ENCODE results near the gene FZR1.

FZR1 gene

DNA sequence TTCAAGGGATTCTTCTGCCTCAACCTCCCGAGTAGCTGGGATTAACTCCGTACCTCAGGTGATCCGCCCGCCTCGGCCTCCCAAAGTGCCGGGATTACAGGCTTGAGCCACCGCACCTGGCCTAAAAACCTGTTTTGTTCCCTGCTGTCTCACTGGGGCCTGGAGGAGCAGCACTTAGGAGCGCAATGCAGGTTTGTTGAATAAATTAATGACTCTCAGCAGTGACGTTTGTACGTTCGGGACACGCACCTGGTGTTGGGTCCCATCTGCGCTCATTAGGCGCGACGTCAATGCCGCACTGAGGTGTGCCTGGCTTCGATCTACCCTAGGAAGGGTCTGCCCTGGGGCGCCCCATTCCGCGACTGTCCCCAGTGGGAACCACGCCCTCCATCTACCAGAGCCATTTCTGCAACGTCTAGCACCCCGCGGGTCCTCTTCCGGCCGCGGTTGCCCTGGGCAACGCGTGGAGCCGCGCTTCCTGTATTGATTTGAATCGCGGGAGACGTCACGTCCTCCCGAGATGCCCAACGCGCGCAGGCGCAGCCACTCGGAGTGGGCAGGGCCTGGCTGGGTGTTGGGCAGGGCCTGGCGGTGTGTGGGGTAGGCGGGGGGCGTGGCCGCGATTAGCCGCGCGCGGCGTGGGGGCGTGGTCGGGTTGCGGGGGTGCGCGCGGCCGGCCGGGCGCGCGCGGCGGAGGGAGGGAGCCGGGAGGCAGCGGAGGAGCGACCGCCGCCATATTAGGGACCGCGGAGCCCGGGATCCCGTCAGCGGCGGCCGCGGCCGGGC lies at the start of gene FZR1:
Gene FZR1 (plus strand): TSS at position 714 of the 786 bp plus-strand sequence. CDS start 16,679 bp downstream, outside the sequence.
- FAIRE-seq (no peak), DNase-seq (ENCODE audit: insufficient read length, low spot score) (peak; percentile 99)
- TF ChIP-seq, protein P1, sequence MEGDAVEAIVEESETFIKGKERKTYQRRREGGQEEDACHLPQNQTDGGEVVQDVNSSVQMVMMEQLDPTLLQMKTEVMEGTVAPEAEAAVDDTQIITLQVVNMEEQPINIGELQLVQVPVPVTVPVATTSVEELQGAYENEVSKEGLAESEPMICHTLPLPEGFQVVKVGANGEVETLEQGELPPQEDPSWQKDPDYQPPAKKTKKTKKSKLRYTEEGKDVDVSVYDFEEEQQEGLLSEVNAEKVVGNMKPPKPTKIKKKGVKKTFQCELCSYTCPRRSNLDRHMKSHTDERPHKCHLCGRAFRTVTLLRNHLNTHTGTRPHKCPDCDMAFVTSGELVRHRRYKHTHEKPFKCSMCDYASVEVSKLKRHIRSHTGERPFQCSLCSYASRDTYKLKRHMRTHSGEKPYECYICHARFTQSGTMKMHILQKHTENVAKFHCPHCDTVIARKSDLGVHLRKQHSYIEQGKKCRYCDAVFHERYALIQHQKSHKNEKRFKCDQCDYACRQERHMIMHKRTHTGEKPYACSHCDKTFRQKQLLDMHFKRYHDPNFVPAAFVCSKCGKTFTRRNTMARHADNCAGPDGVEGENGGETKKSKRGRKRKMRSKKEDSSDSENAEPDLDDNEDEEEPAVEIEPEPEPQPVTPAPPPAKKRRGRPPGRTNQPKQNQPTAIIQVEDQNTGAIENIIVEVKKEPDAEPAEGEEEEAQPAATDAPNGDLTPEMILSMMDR (IDR thresholded peaks at IDR 0.05; ENCODE audit: insufficient read depth, missing control alignments): no peak

DNA sequence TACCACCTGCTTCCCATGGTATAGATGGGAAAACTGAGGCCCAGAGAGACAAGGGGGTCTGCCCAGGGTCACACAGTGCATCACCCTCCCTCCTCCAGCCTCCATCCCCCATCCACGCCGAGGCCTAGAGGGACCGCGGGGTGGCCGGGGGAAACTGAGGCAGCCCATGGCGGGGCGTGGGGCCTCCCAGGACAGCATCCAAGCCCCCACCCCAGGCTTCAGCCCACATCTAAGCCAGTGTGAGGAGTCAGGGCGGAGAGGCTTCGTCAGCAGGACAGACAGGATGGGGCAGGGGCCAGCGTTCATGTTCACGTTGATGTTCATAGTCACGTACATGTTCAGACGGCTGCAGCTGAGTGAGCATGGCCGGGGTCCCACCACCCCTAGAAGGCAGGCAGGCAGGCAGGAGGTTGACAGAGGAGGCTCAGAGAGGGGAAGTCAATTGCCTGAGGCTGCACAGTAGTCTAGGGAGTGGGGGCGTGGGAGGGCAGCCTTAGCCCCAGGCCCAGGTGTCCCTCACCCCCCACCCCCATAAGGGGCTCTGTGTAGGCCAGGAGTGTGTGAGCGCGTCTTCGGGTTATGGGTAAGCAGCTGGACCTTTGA lies 49.1 kb upstream of the FZR1 start:
- no peak for DNase-seq (ENCODE audit: insufficient read length, low spot score)
- TF ChIP-seq, protein P1 (IDR thresholded peaks at IDR 0.05; ENCODE audit: insufficient read depth, missing control alignments): no peak
- FAIRE-seq: no peak

DNA sequence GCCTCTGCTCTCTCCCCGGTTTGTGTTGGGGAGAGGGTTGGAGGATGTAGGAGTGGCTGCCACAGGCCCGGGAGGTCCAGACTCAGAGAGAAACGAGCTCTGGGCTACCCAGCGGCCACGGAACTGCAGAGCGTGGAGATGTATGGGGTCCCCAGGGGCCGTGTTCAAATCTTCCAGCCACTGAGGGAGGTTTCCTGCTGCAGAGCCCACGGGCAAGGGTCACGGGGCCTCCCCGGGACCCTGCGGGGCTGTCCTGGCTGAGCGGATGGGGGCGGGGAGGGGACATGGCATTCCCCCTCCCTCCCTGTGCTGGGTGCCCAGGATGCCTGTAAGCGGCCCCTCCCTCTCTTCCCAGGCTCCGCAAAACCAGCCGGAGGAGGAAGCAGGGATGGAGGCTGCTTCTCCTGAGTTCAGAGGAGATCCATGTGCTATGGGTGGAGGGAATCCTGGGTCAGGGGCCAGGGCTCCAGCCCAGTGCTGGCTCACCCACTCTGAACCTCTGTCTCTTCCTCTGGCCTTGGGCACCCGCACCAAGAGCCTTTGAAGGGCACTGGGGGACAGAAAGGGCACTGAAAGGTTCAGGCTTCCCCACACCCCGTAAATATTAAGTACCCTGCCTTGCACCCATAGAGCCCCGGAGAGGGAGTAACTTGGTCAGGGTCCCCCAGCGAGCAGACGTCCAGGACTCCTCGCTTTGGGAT lies 48.4 kb upstream of the FZR1 start:
- DNase-seq (ENCODE audit: insufficient read length, low spot score): no peak
- TF ChIP-seq, protein P1 (IDR thresholded peaks at IDR 0.05; ENCODE audit: insufficient read depth, missing control alignments): no peak
- FAIRE-seq: no peak

DNA sequence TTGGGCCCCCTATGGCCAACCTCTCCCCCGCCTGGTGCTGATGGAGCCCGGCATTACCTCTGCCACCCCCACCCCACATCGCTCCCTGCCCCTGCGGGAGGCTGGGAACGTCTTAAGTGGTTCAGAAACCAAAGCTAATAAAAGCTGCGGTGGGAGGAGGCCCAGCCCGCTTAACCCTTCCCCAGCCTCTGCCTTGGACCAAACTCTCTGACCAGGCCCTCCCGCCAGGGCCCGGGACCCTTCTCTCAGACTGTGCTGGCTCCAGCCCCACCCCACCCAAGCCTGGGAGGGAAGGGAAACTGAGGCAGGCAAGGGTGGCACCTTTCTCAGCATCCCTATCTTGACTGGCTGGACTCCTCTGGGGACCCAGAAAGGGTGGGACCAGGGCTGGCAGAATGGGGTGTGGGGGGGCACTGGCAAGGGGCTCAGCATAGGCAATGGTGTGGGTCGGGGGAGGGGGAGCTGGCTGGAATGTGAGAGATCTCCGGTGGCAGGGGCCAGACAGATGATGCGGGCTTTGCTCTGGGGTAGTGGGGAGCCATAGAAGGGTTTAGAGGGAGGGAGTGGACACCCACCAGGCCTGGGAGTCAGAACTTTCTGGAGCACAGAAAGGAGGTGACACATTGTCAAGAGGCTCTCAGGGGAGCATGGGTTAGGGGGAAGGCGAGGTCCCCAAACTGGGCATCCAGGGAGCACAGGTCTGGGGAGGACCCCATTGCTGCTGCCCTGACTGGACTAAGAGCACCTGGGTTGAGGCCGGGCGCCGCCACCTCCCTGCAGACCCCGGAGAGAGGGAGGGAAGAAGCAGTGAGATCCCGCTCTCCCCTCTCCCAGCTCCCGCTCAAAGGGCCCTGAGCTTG lies 47.7 kb upstream of the FZR1 start:
- no peak for FAIRE-seq
- TF ChIP-seq, protein P1 (IDR thresholded peaks at IDR 0.05; ENCODE audit: insufficient read depth, missing control alignments): no peak
- DNase-seq (ENCODE audit: insufficient read length, low spot score): no peak

DNA sequence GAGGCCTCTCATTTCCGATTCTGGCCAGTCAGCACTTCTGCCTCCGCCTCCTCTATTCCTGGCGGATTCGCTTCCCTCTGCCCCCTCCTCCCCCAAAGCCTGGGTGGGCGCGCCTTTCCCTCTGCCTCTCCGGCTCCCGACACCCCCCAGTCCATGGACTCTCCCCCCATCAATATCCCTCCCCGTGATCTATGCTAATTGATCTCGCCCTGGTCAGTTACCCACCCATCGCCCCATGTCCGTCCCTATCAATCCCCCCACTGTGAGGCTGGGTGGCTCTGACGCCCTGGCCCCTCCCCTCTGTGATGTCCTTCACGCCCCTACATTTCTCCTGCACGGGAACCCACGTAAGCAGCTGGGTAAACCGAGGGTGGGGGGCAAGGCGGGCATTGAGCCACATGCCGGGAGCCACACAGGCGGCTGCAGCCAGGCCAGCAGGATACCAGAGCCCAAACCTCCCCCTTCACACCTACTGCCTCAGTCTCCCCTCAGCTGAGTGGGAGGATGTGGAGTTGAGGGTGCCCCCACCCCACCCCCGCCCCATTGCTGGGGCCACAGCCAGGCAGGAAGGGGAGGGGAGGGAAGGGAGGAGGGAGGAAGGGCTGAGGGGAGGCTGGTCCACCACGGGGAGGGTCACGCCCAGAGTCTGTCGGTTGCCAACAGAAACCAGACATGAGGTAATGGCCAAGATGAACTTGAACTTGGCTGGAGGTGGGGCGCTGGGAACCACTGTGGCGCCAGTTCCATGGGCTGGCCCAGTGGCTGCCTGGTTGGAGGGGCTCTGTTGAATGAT lies 46.8 kb upstream of the FZR1 start:
- TF ChIP-seq, protein P1 (IDR thresholded peaks at IDR 0.05; ENCODE audit: insufficient read depth, missing control alignments): no peak
- FAIRE-seq (no peak), DNase-seq (ENCODE audit: insufficient read length, low spot score) (no peak)

DNA sequence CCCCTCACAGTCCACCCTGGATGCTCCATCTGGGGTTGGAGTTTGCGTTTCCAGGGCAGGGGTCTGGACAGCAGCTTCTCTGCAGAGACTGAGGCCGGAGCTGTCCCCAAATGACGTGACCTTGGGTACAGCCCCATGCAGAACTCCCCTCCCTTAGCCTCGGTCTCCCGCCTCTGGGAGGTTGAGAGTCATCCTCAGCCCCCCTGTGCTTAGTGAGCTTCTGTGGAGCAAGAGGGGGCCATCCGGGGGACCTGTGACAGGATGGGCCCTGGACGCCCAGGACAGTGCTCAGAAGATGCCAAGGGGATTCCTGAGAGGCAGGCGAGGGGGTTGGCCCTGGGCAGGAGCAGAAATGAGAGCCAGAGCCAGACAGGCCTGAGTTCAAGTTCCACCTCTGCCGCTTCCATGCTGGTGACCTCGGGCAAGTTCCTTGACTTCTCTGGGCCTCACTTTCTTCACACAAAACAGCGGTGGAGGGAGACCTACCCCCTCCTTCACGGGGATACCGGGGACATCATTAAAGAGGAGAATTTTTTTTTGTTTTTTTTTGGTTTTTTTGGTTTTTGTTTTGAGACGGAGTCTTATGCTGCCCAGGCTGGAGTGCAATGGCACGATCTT lies 46.0 kb upstream of the FZR1 start:
- DNase-seq (ENCODE audit: insufficient read length, low spot score): no peak
- TF ChIP-seq, protein P1 (IDR thresholded peaks at IDR 0.05; ENCODE audit: insufficient read depth, missing control alignments): no peak

More for the DNA sequence above, 46.0 kb upstream of the FZR1 start:
- no peak for FAIRE-seq
